ENCODE measurements around the gene GALNT10.

GALNT10 gene

DNA sequence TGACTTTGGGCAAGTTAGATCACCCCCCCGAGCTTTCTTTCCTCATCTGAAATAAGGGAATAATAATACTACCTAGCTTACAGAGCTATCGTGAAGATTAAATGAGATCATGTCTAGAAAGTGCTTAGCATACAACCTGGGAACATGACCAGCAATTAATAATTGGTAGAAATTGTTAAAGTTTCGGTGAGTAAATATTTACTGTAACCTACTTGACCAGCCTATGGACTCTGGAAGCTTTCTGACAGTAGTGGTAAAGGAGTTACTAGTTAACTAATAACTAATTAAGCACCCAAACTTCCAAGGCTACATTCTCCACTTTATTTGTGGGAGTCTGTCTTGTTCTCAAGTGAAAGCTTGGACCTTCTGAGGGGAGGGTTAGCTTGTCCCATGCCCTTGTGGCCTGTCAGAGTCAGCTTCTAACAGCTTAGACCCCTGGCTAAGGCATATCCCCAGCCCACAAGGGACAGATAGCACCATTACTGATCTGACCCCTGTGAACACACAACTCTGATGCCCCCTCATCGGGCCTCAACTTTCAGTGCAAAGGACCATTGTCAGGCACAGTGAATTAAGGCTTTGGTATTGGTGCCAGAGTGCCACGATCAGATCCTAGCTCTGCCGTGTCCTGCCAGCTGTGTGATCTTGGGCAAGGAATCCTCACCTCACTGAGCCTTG, 196.6 kb downstream of the GALNT10 start:
- DNase-seq: no peak

DNA sequence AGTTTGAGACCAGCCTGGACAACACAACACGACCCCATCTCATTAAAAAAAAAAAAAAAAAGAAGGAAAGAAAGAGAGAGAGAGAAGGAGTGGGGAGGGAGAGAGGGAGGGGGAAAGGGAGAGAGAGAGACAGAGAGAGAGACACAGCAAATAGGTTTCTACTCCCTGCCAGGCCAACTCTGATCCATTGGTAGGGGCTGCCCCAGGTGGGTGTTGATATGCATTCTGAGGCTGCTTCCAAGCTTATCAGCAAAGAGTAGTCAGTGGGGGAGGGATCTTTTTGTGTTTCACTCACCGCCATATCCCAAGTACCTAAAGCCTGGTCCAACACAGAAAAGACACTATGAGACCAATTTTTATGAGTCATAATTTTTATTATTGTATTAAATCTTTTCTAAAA, 198.3 kb downstream of the GALNT10 start:
- DNase-seq: no peak

DNA sequence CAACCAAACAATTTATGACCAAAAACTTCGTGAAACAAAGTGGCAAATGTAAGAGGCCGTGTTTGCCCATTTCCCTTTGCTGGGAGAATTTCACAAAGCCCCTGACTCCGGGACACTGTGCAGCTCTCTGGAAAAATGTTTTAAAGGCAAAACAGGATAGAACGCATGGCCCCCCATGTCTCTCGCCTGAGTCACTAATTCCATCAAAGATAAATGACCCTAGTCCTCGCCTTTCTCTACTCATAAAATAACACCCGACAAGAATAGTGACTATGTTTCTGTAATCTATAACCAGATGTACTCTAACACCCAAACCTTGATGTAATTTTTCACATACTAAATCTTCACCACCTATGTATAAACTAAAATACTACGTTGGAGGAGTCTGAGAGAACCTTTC, 199.6 kb downstream of the GALNT10 start:
- DNase-seq: no peak

DNA sequence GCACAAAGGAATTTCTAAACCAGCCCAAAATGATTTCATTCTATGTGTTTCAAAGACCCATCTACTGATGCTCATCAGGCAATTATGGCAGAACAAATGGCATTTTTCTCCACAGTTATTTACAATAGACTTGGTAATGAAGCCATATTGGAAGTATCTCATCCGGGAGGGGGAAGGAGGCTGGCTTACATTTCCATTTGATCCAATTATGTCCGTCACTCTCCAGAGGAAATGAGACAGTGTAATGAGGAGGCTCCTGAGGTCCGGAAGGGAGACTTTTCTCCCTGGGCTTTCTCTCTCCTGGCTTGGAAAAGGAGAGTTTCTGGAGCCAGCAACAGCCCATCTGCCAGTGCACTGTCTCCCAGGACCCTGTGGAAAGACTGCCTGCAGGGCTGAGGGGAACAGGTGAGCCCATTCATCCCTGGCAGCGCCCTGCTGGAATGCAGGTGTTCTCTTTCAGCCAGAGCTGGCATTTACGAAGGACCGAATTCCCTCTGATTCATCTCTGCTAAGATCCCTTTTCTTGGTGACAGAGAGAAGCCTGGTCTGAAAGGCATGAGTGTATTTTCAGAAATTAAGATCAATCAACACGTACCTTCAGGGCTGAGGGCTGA, 200.3 kb downstream of the GALNT10 start:
- DNase-seq: no peak

DNA sequence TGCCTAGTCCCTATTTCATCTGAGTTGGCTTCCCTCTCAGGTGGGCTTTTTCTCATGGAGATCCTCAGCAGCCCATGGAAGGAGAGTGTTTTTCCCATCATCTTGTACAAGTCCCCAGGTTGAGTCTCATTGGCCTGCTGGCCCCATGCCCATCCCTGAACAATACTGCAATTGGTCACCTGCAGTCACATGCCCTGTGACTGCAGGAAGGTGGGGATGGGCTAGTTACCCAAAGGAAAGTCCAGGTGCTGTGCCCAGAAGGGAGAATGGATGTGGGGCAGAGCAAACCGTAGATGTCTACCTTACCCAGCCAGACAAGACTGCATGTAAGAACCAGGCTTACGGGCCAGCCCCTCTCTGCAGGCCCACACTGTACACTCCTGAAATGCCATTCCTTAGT, 201.3 kb downstream of the GALNT10 start:
- no peak for DNase-seq

DNA sequence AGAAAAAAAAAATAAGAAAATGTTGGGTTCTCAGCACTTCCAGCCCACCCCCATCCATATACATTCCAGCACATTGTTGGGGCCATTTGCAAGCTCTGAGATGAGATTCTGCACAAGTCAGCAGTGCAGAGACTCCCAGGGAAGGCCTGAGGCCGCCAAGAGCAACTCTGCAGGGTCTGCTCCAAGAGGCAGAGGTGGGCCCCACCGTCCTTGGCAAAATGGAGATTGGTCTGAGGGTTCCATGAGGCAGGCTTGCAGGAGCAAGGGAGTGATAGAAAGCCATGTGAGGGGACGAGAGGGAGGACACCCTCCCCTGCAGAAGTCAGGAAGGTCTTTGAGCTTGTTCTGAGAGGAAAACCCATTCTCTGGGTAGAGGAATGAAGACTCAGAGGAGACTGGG, 203.3 kb downstream of the GALNT10 start:
- DNase-seq: no peak

DNA sequence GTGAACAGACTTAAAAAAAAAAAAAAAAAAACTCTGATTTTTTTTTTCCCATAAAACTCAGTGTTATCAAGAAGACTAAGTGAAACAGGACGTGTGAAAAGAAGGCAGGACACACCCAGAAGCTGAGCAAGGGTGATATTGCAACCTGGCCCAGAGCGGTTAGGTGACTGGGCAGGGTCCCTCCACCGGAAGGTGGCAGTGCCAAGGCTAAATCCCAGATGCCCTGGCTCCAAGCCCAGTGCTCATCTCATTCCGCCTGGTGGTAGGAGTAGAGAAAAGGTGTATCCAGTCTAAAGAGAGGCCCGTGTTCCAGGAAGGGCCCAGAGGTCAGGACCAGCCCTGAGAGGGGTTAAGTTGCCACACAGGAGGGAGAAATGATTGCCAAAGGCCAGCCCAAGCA, 203.8 kb downstream of the GALNT10 start:
- DNase-seq: no peak

DNA sequence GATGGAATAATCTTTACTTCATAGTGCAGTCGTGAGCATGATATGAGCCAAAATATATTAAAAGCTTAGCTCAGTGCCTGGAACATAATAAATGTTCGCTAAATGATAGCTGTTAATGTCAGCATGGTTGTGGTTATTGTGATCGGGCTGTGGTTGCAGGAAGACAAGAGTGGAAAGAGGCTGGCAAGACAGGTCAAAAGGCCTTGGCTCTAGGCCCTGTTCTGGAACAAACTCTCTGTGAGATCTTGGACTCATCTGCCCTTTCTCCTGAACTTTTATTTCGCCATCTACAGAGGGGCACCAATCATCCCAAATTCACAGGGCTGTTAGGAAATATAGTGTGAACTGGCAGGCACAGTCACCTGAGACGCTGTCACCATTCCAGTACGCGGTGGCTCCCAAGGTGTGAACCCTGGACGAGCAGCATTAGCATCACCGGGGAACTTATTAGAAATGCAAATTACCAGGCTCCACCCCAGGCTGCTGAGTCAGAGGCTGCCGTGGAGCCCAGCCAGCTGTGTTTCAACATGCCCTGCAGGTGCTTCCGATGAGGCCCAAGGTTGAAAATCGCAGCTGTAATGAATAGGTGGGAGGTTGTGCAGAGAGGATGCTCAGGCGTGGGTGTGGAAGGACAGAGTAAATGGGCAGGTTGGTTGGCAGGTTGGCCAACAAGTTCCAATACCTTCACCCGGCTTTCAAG, 205.0 kb downstream of the GALNT10 start:
- no peak for DNase-seq

DNA sequence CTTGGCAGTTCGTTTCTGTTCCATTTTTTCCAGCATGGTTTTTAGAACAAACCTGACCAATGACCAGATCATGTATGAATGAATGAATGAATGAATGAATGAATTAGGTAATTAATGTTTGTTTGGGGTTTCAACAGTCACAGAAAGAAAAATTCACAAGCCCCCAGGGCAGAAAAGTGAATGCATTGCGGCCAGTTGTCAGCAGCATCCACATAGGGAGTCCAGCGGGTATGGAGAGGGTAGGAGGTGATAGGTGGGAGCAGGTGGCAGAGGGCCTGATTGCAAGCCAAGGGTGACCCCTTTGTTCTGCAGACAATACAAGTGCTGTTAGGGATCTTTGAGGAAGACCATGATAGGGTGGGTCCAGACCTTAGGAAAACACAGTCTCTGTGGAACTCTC, 205.6 kb downstream of the GALNT10 start:
- DNase-seq: no peak

DNA sequence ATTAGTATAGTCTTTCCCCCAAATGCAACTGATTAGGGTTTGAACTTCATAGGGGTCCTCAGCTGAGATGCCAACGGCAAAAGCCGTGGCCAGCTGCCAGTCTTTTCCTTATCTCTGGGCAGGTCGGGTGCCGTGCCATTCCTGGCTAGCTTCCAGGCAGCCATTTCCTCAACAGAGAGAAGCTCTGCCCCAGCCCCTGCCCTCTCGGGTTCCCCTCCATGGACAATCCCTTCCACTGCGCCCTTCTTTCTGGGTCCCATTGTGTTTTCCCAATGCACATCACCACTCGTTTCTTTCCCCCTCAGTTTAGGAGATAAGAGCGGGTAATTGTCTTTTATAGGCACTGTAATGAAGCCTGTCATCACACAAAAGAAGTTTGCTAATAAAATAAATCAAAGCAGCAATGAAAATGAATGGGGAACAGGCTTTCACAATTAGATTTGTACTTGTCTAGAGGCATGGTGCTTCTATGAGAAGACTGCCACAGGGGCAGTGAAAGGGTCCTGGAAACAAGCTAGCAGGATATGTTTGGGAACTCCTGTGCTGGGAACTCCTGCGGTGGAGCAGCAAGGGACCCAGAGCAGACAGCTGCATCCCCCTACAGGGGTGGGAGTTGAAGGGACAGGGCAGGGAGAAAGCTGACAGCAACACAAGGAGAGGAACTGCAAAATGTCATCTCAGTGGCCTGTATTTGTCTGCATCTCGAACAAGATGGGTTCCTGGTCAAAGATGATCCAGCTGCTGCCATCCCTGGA, 207.3 kb downstream of the GALNT10 start:
- DNase-seq: no peak

DNA sequence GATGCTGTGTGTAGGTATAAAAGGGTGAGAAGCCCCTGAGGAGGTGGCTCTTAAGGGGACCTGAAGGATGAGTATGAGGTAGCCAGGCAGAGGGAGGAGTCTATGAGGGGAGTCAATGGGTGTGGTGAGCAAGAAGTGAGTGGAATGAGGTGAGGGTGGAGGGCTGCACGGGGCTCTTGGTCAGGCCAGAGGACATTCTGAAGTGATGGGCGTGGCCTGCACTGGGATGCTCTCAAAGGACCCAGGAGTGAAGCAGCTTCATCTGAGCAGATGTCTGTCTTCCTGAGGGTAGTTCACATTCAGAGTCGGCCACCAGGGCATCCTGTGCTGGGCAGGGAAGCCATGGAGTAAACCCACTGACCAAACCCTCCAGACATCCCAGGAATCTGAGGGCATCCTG, 210.1 kb downstream of the GALNT10 start:
- DNase-seq: no peak

DNA sequence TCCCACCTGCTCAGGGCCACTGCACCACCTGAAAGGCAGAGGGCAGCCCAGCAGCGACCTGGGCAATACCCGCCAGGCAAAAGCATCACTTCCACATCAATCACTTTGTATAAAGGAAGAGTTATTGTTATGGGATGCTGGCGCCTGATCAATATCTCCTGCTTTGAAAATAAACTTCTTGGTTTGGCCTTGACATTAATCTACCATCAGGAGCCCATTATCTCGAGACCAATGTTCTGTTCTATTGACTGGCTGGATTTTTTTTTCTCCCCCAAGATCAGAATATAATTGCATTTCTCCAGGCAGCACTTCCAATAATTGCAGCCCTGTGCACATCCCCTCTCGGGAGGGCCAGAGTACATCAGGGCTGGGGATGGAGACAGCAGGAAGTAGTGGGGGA, 210.8 kb downstream of the GALNT10 start:
- no peak for DNase-seq

DNA sequence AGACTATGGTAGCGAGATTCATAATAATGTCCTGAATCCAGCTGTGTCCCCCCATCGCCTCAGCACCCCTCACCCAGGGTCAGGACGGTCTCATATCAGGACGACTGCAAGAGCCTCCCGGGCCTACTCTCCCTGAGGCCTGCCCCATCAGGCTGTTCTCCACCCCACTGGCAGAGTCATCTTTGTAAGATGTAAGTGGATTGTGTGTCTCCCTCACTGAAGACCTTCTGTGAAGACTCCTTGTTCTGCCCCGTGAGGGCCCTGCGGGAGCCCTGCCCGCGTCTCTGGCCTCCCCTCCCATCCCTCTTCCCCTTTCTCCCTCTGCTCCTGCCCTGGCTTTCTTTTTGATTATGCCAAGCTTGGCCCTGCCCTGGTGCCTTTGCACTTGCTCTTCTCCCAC, 211.4 kb downstream of the GALNT10 start:
- DNase-seq: no peak

DNA sequence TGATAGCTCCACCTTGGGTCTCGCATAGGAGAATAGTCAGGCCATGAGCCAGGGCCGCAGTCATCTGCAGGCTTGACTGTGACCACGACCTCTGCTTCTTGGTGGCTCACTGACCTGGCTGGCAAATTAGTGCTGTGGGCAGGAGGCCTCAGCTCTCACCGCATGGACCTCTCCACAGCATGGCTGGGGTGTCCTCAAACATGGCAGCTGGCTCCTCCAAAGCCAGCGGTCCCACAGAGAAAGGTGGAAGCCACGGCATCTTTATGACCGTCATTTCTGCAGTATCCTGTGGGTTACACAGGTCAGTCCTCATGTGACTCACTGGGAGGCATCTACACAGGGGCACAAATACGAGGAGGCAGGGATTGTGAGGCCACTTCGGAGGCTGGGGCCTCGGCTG, 212.1 kb downstream of the GALNT10 start:
- DNase-seq: no peak

DNA sequence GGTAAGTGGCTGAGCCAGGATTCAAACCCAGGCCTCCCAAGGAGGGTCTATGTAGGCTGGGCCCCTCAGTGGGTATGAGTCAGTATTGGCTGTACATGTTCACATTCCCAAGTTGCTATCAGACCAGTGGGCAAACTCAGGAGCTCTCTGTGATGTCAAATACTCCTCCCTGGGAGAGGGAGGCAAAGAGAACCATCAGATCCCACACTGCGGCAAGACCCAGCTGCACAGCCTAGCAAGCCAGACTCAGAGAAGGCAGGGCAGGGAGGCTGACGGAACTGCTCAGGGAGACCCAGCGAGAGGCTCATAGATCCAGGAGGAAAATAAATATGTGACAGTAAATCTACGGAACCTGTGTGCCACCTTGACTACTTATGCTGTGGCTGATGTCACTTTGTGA, 212.7 kb downstream of the GALNT10 start:
- DNase-seq: no peak

DNA sequence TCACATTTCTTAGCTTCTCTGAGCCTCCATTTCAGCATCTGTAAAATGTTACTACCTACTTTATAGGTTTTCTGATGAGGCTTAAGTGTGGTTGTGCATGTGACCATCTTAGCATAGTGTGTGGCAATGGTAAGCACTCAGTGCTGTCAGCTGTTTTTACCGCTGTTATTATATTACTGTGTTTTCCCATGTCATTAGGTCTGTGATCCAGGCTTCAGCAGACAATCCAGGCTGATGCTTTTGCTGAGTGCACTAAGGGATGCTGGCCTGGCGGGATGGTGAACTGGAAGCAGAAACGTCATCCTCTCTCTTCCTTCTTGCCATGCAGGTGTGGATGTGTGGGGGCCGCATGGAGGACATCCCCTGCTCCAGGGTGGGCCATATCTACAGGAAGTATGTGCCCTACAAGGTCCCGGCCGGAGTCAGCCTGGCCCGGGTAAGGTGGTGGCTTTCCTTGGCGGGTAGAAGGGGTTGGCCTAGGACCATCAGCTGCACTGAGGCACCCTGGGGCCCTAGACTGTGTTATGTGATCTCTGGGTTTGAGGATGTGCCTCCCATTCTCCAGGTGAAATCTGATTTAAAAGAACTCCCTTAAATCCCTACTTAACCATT, 213.3 kb downstream of the GALNT10 start:
- DNase-seq: no peak

DNA sequence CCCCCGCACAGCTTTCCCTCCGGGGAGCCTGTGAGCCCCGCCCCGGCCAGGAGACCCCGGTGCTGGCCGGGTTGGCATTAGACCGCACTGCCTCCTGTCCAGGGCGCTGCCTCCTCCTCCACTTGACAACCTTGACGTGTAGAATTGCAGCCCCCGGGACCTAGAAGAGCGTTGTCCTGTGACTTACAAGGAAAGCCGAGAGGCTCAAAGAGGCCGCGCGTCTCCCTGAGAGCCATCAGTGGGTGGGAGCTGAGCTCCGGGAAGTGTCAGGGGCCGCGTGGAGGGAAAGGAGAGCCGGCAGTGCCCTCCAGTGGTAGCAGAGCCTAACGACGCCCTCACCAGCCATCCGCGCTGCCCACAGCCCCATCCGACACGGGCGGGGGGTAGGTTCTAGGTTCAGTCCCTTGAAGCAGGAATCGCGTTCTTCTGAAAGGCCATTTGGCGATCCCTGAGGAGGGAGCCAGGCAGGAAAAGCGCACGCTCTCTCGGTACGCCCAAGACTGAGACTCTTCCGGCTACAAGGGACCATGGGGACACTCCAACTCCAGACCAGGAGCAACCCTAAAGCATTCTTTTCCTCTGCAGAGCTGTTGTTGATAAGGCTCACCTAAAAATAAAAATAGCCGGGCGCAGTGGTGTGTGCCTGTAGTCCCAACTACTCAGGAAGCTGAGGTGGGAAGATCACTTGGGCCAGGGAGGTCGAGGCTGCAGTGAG, 214.7 kb downstream of the GALNT10 start:
- DNase-seq: peak; percentile 65 to 75

DNA sequence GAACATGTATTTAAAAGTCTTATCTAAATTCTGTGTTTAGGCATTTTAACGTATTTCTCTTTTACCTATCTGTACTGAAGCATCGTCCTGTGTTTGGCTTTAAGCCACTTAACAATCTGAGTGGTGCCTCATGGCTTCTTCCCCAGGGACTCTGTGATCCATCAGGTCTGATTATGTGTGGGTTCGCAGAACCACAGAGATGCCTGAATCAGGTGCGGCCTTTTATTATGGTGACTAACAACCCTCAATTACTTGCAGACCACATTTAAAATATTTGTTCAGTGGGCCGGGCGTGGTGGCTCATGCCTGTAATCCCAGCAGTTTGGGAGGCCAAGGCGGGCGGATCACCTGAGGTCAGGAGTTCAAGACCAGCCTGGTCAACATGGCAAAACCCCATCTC, 215.7 kb downstream of the GALNT10 start:
- DNase-seq: no peak

DNA sequence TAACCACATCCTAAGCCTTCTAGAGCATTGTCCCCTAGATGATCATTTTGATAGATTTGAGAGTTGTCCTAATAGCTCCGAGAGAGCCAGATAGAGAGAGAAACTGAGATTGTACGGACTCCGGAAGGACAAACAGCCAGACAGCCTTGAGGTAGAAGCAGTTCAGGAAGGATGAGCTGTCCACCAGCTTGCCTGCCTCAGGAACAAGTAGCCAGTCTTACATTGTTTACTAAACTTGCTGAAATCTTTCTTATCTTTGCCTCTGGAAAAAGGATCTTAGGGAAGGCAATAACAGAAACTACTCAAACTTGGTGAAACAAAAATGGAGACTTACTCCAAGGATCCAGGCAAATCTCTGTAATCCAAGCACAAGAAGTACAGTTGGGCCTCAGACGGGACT, 216.3 kb downstream of the GALNT10 start:
- no peak for DNase-seq

DNA sequence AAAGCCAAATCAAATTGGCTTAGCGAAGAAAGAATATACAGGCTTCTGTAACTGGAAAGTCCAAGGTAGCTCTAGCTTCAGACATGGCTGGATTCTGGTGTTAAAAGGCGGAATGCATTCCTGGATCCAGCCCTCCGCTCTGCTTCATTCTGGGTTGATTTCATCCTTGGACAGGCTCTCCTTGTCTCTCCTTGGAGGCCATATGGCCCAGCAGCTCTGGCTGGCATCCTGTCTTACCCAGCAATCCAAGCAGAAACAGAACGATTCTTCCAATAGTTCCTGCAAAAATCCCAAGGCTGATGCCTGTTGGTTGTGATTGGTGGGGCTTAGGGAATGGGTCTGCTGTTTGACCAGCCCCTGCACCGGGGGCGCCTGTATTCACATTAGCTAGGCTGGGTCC, 218.3 kb downstream of the GALNT10 start:
- DNase-seq: no peak

DNA sequence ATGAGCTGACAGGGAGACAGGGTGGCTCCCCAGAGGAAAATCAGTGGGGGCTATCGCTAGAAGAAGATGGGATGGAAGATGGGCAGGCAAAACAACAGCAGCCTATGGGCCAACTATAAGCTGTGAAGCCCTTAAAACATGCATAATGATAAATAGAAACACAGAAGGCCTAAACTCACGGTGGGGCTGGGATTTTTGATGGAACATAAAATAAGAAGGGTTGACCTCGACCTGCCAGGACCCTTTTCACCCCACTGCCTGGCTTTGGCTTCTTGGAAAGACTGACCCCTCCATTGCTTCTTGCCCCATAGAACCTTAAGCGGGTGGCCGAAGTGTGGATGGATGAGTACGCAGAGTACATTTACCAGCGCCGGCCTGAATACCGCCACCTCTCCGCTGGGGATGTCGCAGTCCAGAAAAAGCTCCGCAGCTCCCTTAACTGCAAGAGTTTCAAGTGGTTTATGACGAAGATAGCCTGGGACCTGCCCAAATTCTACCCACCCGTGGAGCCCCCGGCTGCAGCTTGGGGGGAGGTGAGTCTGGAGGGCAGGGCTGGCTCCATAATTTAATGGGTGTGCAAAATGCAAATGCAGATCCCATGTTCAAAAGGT, 218.8 kb downstream of the GALNT10 start:
- DNase-seq: no peak

DNA sequence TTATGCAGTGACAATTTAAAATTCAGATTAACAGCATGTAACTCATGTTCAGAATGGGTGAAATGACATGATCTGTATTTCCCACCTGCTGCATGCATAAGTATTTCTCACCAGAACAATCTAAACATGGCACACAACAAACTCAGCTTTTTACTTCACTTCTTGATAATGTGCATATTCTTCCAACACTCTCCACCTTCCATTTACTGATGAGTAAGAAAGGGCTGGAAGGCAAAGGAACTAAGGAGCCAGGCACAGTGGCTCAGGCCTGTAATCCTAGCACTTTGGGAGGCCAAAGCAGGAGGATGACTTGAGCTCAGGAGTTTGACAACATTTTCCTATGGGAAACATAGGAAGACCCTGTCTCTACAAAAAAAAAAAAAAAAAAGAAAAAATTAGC, 219.5 kb downstream of the GALNT10 start:
- DNase-seq: no peak

Data from stimulated activated CD4-positive, alpha-beta T cell treated with anti-CD3 and anti-CD28 coated beads, Interleukin-4, amount 100 ng/mL, for 4 hours (primary cell).